GM21515 (cell line): ENCODE data around the gene CHD2.

Source experiments
- ATAC-seq: cut with Tn5 transposase; IDR thresholded peaks from one replicate; pipeline ENCODE4 v1.9.1; 2021; ENCODE audit not compliant: unreplicated experiment

CHD2 gene

DNA sequence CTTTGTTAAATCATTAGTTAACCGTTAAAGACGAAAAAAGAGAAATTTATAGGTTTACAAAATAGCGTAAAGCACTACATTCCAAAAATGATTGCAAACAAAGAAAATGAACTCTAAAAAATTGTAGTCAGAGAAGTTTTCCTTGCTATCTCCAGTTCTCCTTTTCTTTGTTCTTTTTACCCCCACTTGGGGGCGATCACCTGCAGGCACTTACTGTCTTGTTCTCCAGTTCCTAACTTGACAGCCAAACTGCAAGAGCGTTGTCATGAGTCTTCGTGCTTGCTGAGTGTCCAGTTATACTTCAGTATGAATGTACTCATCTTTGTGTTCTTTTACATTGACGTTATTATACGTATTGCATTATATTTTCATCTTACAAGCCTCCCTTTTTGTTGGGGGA lies 54.5 kb downstream of the CHD2 start:
- no peak for ATAC-seq

DNA sequence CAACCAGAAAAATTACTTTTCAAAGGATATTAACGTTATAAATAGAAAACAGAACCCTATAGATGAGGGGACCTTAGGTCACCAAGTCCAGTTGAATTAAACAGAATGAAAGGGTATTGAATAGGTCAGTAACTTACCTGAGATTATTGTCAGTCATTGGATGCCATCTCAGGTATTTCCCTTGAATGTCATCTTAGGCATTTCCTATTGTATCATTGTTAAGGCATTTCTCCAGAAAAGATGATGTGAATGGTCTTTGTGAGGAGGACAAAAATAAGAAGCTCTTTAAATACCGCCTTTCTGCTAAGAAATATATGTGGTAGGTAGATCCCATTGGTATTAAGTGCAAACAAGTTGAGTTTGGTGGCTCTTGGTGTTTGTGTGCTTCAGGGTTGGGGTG lies 55.6 kb downstream of the CHD2 start:
- no peak for ATAC-seq

- no peak for ATAC-seq
Observed at GRCh38 chr15:92958105-92958504, 58.0 kb downstream of the CHD2 start.

GRCh38 chr15:92959219-92959618 lies 59.1 kb downstream of the CHD2 start:
- no peak for ATAC-seq

- ATAC-seq: no peak
Observed at GRCh38 chr15:92960996-92961681, 61.0 kb downstream of the CHD2 start.

DNA sequence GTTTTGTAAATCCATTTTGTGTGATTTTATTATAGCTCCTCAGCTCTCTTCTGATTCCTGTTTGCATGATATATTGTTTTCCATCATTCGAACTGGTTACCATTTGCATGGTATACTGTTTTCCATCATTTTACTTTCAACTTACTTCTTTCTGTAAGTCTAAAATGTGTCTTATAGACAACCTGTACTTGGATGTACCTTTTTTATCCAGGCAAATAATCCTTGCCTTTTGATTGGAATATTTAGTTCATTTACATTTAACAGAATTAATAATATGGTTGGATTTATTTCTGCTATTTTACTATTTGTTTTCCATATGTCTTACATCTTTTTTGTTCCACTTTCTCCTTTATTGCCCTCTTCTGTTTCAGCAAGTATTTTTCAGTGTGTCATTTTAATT lies 62.8 kb downstream of the CHD2 start:
- ATAC-seq: no peak

- ATAC-seq: no peak
Observed at GRCh38 chr15:92963794-92964193, 63.7 kb downstream of the CHD2 start.

DNA sequence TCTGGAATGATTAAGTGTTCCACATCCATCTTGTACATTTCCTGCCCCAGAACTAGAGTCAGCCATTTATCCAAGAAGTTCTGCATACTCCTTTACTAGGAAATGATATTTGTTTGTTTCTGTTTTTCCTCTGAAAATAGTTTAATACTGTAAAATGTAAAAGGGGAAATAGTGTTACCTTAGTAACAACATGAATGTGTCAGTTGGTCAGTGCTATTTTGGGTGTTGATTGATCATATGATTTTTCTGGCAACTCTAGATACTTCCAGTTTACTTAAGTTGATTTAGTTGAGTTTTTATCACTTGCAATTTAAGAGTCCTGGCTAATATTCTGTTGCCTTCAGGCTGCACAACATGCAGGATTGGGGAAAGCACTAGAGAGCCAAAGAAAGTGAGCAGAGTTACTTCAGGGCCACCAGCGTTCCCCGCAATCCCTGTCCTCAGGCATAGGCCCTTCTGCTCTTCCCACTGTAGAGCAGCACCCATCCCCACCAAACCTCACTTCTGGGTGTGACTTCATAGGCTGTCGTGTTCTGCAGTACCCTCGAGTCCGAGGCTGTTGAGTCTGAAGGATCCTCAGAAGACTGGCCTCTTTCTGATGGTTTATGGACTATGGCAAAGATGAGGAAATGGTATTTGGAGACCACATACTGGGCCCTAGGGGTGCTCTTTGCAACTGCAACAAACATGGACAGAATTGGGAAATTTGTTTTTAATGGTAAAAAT lies 69.0 kb downstream of the CHD2 start:
- no peak for ATAC-seq

- ATAC-seq: no peak
Observed at GRCh38 chr15:92970656-92971055, 70.5 kb downstream of the CHD2 start.

DNA sequence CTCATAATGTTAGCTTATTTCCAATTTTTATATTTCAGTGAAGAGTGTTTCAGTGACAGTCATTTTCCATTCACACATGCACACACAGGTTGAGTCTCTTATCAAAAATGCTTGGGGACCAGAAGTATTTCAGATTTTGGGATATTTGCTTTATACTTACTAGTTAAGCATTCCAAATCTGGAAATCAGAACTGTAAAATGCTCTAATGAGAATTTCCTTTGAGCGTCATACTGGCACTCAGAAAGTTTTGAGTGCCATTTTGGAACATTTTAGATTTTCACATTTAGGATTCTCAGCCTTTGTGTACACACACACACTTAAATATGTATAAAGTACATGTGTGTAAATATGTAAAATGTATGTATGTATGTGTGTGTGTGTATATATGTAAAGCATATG lies 71.0 kb downstream of the CHD2 start:
- no peak for ATAC-seq

DNA sequence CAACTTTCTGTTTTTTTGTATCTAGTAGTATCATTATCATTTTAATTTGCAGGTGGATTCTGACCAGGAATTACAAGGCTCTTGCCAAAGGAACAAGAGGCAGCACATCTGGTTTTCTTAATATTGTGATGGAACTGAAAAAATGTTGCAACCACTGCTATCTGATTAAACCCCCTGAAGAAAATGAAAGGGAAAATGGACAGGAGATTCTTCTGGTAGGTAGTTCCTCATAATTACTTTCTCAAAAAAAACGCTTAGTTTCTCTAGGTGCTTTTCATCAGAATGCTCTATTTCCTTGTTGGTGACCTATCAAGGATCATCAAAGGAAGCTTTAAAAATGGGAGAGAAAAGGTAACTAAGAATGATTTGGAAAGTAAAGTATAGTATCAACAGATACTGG lies 71.6 kb downstream of the CHD2 start:
- ATAC-seq: no peak

DNA sequence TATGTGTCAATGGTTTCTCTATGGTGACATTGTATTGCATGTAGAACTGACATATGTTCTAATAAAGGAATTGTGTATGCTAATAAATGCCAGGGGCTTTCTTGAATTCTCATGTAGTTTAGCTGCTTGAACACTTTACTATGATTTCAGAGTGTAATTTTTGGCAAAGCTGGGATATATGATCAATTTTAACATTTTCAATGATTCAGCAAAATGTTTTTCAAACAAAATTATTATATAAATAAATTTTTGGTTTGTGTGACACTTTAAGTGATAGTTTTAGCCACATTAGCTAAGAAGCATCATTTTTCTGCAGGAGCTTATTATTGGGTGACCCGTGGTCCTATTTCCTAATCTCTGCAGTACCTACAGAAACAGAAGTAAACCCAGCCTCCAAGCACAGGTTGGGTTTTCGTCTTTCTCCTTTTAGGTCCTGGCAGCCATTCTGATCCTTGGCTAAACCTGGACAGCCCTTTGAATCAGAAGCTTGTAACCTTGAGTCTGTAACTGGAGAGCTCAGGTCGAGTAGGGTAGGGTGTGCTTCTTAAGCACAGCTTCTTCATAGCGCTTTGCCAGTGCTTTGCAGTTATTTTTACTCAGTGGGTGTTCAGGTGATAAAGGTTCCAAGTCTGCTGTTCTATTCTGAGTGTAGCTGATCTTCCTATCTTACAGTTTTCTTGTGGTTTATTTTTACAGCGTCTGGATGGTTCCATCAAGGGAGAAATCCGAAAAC lies 74.2 kb downstream of the CHD2 start:
- no peak for ATAC-seq

GRCh38 chr15:92979011-92979701 lies 79.0 kb downstream of the CHD2 start:
- ATAC-seq: no peak

DNA sequence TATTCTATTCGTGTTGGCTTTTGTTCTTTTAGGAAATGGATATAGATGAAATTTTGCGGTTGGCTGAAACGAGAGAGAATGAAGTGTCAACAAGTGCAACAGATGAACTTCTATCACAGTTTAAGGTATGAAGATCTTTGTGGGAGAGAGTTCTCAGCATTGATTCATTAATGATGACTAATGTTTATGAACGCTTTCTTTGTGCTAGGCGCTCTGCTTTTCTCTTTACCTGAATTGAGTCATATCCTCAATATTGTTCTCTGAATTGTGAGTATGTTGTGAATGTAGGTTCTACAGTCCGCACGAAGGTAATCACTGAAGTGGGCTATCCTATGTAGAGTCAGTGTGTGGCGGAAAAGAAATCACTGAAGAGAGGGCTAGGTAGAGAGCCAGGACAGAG lies 81.2 kb downstream of the CHD2 start:
- no peak for ATAC-seq

DNA sequence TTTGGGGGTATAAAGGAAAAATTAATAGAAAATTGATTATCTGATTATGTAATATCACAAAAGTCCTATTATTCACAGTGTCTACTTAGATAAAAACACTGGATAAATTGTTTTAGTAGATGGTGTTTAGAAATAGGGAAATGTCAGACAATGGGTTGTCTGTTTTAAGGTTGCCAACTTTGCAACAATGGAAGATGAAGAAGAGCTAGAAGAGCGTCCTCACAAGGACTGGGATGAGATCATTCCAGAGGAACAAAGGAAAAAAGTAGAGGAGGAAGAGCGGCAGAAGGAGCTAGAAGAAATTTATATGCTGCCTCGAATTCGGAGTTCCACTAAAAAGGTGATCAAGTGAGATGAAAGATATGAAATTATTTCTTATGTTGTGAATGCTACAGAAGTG lies 84.0 kb downstream of the CHD2 start:
- no peak for ATAC-seq

- peak; percentile 52 for ATAC-seq
Observed at GRCh38 chr15:92989470-92989869, 89.3 kb downstream of the CHD2 start.

DNA sequence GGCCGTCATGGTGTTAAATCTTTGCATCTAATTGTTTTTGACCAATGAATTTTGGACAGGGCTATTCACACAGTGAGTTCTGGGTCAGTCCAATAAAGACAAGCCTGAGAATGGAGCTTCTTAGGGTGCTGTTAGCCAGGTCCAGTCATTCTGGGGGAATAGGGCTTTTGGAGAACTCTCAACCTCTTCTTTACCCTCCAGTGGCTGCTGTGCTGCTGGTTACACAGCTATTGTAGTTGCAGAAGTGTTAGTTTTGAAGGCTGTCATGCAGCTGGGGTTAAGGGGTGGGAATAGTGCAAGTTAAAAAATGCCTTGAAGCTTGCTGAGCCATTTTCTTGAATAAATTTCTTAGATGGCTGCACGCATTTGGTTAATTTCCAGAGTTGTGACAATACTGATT lies 89.9 kb downstream of the CHD2 start:
- ATAC-seq: no peak

- ATAC-seq: no peak
Observed at GRCh38 chr15:92992720-92993119, 92.6 kb downstream of the CHD2 start.

DNA sequence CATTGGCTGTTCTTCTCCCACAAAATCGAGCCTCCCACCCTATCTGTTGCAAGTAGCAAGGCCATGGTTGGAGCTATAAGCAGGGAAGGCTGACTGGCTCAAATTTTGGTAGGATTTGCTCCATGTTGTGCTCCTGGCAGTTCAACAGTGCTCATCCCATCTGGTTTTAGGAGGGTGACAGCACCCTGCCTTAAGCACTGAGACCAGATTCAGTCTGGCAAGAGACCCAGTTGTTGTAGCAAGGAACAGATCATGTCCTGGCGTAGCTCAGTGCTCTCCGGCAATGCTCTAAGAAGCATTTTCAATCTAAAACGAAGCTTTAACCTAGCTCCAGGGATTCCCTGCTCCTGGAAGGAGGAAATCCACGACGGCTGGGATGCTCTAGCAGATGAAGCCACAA lies 97.7 kb downstream of the CHD2 start:
- ATAC-seq: no peak

DNA sequence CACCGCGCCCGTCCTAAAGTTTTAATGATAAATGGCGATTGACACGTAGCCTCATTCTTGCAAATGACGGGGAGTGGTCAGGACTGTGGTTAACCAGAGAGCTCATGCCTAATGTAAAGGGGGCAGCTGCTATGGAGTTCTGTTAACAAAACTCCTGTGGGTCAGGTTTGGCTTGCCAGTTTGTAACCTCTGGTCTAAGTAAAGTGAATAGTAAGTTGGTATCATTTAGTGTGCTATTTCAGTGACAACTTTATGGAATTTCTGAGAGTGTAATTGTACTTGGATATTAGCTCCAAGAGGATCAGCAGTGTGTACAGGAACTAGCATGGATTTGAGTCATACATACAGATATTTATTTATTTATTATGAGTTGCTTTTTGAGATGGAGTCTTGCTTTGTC lies 101.0 kb downstream of the CHD2 start:
- ATAC-seq: no peak

- ATAC-seq: no peak
Observed at GRCh38 chr15:93001881-93002280, 101.8 kb downstream of the CHD2 start.

DNA sequence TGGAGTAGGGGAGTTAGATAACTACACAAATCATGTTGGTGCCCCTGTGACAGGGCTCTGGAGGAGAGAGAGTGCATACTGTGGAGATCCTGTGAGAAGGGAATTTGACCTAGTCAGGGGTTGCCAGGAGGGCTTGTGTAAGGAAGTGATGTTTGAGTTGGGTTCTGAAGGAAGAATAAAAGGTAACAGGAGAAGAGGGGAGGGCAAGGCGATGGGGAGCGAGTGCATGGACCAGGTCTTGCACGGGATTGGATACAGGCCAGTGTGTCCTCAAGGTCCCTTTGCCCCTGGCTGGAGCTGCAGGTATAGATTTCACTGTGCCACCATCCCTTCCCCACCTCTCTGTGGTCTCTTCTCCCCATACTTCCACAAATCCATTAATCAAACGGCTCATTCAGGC lies 105.0 kb downstream of the CHD2 start:
- no peak for ATAC-seq
